ENCODE results near the gene OPRL1. TPM values are rescaled to one million over a fixed set of nuclear protein-coding genes. Genes with fewer than 3 reads are reported as not detected.

OPRL1 gene
- polyA plus RNA-seq, 3 donors = 0.65 to 1.3 (median 1.2) TPM

GRCh38 chr20:64052987-64053840 is 26.7 kb upstream of the OPRL1 start:
- DNase-seq (ENCODE audit: extremely low read depth in 1 of 11, low read depth in 9 of 11, low spot score in 4 of 11) = no peak

- DNase-seq (ENCODE audit: extremely low read depth in 1 of 11, low read depth in 9 of 11, low spot score in 4 of 11) = no peak
These were observed 25.8 kb upstream of the OPRL1 start for GRCh38 chr20:64053841-64054661.

GRCh38 chr20:64055396-64055892 is 24.4 kb upstream of the OPRL1 start:
- no peak for DNase-seq (ENCODE audit: extremely low read depth in 1 of 11, low read depth in 9 of 11, low spot score in 4 of 11)

- no peak for DNase-seq (ENCODE audit: extremely low read depth in 1 of 11, low read depth in 9 of 11, low spot score in 4 of 11)
These were observed 23.8 kb upstream of the OPRL1 start for GRCh38 chr20:64055893-64056638.

GRCh38 chr20:64056639-64056888 is 23.3 kb upstream of the OPRL1 start:
- no peak for DNase-seq (ENCODE audit: extremely low read depth in 1 of 11, low read depth in 9 of 11, low spot score in 4 of 11)

GRCh38 chr20:64056889-64057627 is 22.8 kb upstream of the OPRL1 start:
- no peak for DNase-seq (ENCODE audit: extremely low read depth in 1 of 11, low read depth in 9 of 11, low spot score in 4 of 11)

- DNase-seq (ENCODE audit: extremely low read depth in 1 of 11, low read depth in 9 of 11, low spot score in 4 of 11) = peak in 3 of 11 donors; percentile 69 to 70 (median 69)
These were observed 22.0 kb upstream of the OPRL1 start for GRCh38 chr20:64057628-64058498.

- DNase-seq (ENCODE audit: extremely low read depth in 1 of 11, low read depth in 9 of 11, low spot score in 4 of 11) = no peak
These were observed 21.3 kb upstream of the OPRL1 start for GRCh38 chr20:64058536-64058935.

GRCh38 chr20:64062276-64062595 is 17.6 kb upstream of the OPRL1 start:
- no peak for DNase-seq (ENCODE audit: extremely low read depth in 1 of 11, low read depth in 9 of 11, low spot score in 4 of 11)

- peak; percentile 88 to 98 (median 95) for DNase-seq (ENCODE audit: extremely low read depth in 1 of 11, low read depth in 9 of 11, low spot score in 4 of 11)
These were observed 17.1 kb upstream of the OPRL1 start, which contains the start of gene TCEA2 for GRCh38 chr20:64062596-64063388. TCEA2 (plus strand) TSS chr20:64063198; CDS start chr20:64063313, 115 bp downstream.

- no peak for DNase-seq (ENCODE audit: extremely low read depth in 1 of 11, low read depth in 9 of 11, low spot score in 4 of 11)
These were observed 16.3 kb upstream of the OPRL1 start for GRCh38 chr20:64063389-64064144.

GRCh38 chr20:64064145-64064698 is 15.7 kb upstream of the OPRL1 start:
- DNase-seq (ENCODE audit: extremely low read depth in 1 of 11, low read depth in 9 of 11, low spot score in 4 of 11) = no peak

- DNase-seq (ENCODE audit: extremely low read depth in 1 of 11, low read depth in 9 of 11, low spot score in 4 of 11) = no peak
These were observed 14.6 kb upstream of the OPRL1 start for GRCh38 chr20:64065062-64065973.

GRCh38 chr20:64065974-64066343 is 13.9 kb upstream of the OPRL1 start:
- DNase-seq (ENCODE audit: extremely low read depth in 1 of 11, low read depth in 9 of 11, low spot score in 4 of 11) = no peak

- DNase-seq (ENCODE audit: extremely low read depth in 1 of 11, low read depth in 9 of 11, low spot score in 4 of 11) = no peak
These were observed 12.8 kb upstream of the OPRL1 start for GRCh38 chr20:64067005-64067632.
